ENCODE data around the gene CRYBG1. TPM values are rescaled to one million over a fixed set of nuclear protein-coding genes. Genes with fewer than 3 reads are reported as not detected.

The CRYBG1 gene
- total RNA-seq, 1 donor: 15.5 TPM

GRCh38 chr6:106324726-106325335 lies 35.7 kb upstream of the CRYBG1 start:
- peak; percentile 58 for DNase-seq (ENCODE audit: low read depth)

GRCh38 chr6:106325336-106326178 lies 35.0 kb upstream of the CRYBG1 start, which contains the start of gene ATG5:
Gene ATG5, minus strand, starts transcription at chr6:106325760. Its CDS starts 9,552 bp downstream, at chr6:106316208.
- DNase-seq (ENCODE audit: low read depth): peak; percentile 99
- no peak for TF ChIP-seq CTCF (IDR thresholded peaks at IDR 0.05; ENCODE audit: insufficient read depth, low read depth, low read length)
- peak within 1 kb of the TSS; percentile 99 for H3K4me3 ChIP-seq (ENCODE audit: low read depth, low read length)

More at GRCh38 chr6:106324726-106325335, 35.7 kb upstream of the CRYBG1 start:
- TF ChIP-seq CTCF (IDR thresholded peaks at IDR 0.05; ENCODE audit: insufficient read depth, low read depth, low read length): no peak
- peak overlapping the region; percentile 99 for H3K4me3 ChIP-seq (ENCODE audit: low read depth, low read length)

GRCh38 chr6:106334646-106335448 lies 25.7 kb upstream of the CRYBG1 start:
- peak; percentile 65 for TF ChIP-seq CTCF (IDR thresholded peaks at IDR 0.05; ENCODE audit: insufficient read depth, low read depth, low read length)
- H3K4me3 ChIP-seq (ENCODE audit: low read depth, low read length): no peak overlapping the region
- peak; percentile 60 for DNase-seq (ENCODE audit: low read depth)

- no peak overlapping the region for H3K4me3 ChIP-seq (ENCODE audit: low read depth, low read length)
- TF ChIP-seq CTCF (IDR thresholded peaks at IDR 0.05; ENCODE audit: insufficient read depth, low read depth, low read length): peak; percentile 84
- DNase-seq (ENCODE audit: low read depth): peak; percentile 61
These were observed 21.0 kb upstream of the CRYBG1 start for GRCh38 chr6:106339334-106340029.

- DNase-seq (ENCODE audit: low read depth): no peak
- TF ChIP-seq CTCF (IDR thresholded peaks at IDR 0.05; ENCODE audit: insufficient read depth, low read depth, low read length): no peak
- H3K4me3 ChIP-seq (ENCODE audit: low read depth, low read length): no peak overlapping the region
These were observed 13.3 kb upstream of the CRYBG1 start for GRCh38 chr6:106347219-106347618.

GRCh38 chr6:106356378-106356777 lies 4.1 kb upstream of the CRYBG1 start:
- H3K4me3 ChIP-seq (ENCODE audit: low read depth, low read length): no peak overlapping the region
- no peak for DNase-seq (ENCODE audit: low read depth)
- TF ChIP-seq CTCF (IDR thresholded peaks at IDR 0.05; ENCODE audit: insufficient read depth, low read depth, low read length): no peak
